ENCODE results near the gene GPR150.

Gene GPR150

DNA sequence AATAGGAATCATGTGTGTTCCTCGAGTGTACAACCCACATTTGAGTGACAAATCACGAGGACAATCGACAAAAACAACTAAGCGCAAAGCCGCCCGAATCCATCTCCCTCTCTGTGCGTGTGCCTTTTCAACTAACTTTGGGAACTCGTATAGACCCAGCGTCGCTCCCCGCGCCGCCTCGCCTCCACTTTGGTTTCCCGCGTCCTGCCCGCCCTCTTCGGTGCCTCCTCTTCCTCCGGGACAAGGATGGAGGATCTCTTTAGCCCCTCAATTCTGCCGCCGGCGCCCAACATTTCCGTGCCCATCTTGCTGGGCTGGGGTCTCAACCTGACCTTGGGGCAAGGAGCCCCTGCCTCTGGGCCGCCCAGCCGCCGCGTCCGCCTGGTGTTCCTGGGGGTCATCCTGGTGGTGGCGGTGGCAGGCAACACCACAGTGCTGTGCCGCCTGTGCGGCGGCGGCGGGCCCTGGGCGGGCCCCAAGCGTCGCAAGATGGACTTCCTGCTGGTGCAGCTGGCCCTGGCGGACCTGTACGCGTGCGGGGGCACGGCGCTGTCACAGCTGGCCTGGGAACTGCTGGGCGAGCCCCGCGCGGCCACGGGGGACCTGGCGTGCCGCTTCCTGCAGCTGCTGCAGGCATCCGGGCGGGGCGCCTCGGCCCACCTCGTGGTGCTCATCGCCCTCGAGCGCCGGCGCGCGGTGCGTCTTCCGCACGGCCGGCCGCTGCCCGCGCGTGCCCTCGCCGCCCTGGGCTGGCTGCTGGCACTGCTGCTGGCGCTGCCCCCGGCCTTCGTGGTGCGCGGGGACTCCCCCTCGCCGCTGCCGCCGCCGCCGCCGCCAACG is at the start of gene GPR150:
GPR150 (plus strand) TSS at position 58 of the 840 bp plus-strand sequence; CDS start at position 247, 189 bp downstream.
- DNase-seq: peak; percentile 2

DNA sequence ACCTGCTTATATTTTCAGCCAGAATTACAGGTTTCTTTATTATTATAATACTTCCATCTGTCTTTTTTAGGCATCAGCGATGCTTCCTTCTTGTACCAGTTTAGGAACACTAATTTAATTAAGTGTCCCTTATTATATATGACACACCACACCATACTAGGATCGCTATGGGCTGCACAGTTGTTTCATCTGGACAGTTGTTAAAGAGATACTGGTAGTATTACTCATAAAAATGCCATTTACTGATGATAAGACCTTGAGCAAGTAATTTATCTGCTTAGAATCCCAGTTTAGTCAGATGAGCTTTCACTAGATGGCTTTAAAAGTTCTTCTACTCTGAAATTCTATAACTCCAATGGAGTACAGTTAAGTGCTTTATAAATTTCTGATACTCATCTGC is 47.9 kb upstream of the GPR150 start:
- DNase-seq: no peak

DNA sequence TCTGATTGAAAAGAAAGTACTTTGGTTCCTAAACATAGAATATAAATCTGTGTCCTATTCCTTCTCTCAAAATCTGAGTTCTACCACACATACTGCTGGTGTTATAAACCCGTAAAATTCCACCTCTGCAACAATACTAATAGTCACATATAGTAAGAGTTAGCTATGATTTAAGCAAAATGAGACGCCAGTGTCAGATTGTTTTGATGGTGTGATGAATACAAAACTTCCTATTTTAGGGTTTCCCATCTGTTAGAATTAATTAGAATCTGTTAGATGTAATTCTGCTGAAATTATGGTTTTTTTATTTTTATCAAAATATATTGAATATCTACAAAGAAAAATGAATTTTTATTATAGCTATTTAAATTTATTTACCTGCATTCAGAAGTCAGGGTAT is 38.3 kb upstream of the GPR150 start:
- no peak for DNase-seq

DNA sequence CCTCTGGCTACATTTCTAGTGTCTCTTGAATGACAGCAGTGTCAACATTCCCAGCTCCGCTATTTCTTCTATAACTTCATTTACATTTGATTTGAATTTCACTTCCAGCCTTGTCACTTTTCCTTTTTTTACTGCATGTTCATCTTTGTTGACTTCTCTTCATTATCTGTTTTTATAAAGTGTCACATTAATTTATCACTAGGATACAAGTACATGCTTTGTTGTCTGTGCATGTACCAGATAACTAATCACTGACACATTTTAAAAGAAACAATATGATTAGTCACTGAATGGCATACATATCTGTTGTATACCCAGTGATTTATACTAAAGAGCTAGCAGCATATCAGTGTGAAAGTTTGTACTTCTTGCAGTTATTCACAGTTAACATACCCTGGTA is 35.9 kb upstream of the GPR150 start:
- DNase-seq: no peak

DNA sequence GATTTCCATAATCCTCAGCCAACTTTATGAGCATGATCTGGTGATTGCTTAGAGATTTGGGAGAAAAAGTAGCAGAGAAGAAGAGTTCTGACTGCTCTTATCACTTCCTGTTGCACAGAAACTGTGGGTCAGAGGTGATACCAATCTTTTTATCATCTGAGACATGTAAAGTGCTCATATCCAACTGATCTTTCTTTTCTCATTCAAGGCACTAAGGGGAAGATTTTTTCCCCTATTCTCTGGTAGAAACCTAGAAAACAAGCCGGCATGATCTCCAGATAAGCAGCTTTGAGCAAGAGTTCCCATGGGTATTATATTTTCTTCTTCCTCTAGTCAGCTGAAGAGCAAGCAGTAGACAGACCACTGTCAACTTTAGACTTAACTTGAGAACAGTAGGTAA is 29.0 kb upstream of the GPR150 start:
- no peak for DNase-seq

DNA sequence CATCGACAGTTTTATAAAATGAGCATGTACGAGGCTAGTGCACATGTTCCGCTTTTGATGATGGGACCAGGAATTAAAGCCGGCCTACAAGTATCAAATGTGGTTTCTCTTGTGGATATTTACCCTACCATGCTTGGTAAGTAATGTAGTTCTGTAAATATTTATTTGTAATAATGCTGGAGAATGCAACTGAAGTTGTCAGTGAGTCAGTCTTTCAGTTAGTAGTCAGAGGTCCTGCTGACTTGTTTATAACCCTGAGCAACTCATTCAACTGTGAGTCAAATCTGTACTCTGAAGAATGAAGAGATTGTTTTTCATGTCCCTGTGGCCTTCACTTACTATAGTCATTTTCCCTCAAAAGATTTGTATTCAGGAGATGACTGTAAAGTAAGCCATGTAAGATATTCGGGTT is 28.4 kb upstream of the GPR150 start:
- no peak for DNase-seq

DNA sequence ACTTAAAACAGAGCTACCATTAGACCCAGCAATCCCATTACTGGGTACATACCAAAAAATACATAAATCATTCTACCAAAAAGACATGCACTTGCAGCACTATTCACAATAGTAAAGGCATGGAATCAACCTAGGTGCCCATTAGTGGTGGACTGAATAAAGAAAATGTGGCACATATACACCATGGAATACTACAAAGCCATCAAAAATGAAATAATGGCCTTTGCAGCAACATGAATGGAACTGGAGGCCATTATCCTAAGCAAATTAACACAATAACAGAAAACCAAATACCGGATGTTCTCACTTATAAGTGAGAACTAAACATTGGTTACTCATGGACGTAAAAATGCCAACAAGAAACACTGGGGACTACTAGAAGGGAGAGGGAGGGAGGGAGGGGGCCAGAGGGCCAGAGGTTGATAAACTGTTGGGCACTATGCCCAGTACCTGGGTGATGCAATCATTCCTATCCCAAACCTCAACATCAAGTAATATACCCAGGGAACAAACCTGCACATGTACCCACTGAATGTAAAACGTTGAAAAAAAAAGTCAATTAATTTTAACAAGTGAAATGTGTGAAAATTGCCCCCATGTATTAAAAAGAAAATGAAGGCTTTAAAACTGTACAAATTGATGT is 24.5 kb upstream of the GPR150 start:
- no peak for DNase-seq

DNA sequence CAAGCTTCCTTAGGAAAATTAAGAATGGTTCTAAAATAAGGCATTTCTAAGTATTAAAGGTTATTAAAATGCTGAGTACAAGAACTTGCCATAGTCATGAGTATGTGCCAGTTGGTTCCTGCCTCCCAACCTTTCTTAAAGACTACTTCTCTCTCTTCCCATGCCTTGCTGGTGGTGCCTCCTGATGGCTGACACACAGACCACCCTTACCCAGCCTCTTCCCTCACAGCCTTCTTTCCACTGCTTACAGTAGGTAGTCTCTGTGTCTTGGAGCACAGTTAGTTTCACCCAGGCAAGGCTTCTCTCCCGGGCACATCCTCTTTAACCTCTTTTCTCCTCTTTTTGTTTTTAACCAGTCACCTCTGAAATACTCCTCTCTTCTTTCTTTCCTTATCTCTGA is 20.6 kb upstream of the GPR150 start:
- no peak for DNase-seq

DNA sequence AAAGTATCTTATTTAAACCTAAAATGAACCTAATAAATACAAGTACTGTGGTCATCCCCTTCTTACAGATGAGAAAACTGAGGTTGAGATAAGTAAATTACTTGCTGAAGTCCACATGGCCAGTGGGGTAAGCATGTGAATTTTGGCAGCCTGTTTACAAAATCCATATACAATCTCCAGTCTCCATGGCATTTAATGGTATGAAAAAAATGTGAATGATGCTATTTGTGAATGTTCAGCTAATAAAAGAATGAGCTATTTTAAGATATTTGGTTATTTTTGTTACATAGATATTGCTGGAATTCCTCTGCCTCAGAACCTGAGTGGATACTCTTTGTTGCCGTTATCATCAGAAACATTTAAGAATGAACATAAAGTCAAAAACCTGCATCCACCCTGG is 19.3 kb upstream of the GPR150 start:
- DNase-seq: no peak

DNA sequence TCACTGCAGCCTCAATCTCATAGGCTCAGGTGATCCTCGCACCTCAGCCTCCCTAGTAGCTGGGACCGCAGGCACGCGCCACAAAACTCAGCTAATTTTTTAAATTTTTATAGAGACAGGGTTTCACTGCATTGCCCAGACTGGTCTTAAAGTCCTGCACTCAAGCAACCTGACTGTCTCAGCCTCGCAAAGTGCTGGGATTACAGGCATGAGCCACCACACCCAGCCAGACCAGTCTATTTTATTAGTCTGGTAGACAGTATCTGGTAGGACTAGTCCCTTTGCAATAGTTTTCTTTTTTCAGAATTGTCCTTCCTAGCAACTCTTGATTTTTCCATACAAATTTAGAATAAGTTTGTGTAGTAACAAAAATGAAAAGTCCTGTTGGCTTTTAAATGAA is 14.1 kb upstream of the GPR150 start:
- DNase-seq: no peak

DNA sequence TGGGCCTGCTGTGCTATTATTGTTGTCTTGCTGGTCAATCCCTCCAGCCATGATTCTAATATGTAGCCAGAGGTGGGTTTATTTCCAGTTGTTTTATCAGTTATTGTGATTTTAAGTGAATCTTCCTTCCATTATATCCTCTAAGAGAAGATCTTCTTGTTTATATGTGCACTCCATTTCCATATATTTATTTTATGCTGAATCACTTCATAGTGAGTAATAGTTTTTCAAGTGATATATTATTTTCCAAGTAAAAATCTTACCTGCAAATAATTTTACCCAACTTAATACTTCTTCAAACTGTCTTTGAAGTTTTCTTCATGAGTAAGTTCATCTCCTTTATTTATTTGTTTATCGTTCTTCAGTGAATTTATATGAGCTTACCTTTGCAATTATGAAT is 13.5 kb upstream of the GPR150 start:
- no peak for DNase-seq

DNA sequence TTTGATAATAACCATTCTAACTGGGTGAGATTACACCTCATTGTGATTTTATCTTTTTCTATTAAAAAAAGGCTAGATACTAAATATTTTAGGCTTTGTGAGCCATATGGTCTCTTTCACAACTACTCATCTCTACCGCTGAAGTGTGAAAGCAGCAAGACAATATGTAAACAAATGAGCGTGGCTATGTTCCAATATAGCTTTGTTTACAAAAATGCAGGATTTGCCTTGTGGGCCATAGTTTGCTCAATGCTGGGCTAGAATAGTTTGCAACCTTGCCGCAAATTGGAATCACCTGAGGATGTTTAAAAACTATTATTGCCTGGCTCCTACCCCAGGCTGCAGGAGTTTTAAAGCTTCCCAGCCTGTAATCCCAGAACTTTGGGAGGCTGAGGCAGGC is 10.2 kb upstream of the GPR150 start:
- DNase-seq: no peak

DNA sequence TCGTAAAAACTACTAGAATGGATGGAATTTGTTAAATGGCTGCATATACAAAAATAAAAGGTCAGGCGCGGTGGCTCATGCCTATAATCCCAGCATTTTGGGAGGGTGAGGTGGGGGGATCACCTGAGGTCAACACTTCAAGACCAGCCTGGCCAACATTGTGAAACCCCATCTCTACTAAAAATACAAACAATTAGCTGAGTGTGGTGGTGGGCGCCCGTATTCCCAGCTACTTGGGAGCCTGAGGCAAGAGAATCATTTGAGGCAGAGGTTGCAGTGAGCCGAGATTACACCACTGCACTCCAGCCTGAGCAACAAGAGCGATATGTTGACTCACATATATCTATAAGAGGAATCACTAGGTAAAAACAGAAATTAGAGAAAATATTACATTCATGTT is 9.3 kb upstream of the GPR150 start:
- DNase-seq: no peak

DNA sequence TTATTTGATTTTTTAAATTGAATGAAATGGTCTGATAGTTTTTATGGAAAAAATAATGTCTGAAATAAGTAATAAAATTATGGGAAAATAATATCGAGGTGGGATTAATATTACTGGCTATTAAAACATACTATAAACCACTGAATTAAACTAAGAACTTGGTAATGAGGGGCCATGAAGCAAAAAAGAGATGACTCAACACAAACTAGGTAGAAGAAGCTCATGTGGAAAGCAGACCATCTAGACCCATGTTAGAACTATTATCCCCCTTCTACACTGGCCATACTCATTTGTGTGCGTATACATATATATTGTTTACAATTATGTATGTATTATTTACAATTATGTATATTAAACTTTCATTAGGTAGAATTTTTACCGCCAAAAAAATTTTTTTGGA is 8.5 kb upstream of the GPR150 start:
- DNase-seq: no peak

DNA sequence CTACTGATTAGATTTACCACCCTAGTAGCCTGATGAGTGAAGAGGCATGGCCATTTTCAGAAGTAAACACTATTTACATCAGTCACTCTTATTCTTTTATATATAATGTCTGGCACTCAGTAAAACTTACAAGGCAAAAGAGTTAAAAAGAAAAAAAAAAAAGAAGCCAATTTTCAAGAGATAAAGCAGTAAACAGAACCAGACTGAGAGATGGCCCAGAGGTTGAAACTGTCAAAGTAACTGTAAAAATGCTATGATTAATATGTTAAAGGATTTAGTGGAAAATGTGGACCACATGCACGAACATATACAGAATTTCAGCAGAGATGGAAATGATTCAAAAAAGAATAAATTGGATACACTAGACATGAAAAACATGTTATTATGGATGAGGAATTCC is 6.4 kb upstream of the GPR150 start:
- DNase-seq: no peak

DNA sequence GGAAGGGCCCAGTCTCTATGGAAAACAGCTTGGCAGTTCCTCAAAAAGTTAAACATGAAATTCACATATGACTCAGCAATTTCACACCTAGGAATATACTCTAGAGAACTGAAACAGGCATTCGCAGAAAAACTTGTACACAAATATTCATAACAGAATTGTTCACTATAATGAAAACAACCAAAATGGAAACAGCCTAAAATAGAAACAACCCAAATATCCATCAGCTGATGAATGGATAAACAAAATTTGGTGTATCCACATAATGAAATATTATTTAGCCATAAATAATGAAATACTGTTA is 4.8 kb upstream of the GPR150 start:
- no peak for DNase-seq

DNA sequence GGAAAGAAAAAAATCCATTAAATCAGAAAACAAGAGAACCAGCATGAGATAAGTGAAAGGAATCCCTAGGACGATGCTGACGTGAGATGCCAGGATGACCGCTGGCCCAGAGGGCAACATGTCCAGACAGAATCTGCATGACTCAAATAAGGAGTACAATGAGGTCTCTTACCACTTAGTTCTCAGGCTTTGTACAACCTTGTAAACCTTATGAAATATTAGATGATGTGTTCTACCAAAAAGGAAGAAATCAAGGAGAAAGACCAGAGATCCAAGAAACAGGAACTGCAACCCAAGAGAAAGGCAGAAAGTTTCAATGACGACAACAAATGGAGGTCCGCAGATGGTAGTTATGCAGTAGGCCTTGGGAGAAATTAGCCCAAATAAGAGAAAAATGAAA is 2.8 kb upstream of the GPR150 start:
- DNase-seq: no peak

DNA sequence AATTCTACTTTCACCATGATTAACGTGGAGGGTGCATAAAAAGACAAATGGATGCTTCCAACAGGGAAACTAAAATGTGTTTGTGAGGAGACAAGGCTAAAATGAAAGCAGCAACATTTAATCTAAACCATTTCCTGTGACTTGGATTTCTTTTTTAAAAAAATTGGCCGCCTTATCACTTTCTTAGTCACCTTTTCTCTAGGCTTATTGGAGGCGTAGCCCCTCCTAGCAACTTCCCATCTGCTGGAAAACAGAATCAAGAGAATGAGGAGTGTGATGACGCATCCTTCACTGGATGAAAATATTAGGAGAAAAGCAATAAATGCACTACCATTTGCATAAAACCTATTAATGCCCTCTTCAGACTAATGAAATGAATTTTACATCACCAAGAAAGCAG is 791 bp upstream of the GPR150 start:
- DNase-seq: no peak

DNA sequence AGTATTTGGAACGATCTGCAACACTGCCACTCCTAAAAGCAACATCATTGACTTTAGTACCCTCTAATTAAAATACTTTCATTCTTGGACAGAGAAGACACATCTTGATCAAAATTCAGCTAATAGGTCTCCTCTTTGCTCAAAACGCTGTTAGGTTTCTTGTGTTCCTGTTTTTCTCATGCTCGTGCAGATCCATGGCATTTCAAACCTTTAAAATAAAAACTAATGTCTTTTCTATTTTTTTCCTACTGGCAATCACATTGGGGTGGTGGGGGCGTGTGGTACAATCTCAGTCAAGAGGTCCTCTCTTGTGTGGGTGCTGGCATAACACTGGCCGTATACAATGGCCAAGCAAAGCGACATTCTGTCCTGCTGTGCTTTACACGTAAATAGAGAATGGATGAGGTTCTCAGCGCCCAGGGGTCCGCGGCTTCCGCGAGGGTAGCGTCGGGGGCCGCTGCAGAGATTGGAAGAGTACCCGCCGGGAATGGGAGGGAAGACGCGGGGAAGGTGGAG is 315 bp upstream of the GPR150 start:
- DNase-seq: no peak

DNA sequence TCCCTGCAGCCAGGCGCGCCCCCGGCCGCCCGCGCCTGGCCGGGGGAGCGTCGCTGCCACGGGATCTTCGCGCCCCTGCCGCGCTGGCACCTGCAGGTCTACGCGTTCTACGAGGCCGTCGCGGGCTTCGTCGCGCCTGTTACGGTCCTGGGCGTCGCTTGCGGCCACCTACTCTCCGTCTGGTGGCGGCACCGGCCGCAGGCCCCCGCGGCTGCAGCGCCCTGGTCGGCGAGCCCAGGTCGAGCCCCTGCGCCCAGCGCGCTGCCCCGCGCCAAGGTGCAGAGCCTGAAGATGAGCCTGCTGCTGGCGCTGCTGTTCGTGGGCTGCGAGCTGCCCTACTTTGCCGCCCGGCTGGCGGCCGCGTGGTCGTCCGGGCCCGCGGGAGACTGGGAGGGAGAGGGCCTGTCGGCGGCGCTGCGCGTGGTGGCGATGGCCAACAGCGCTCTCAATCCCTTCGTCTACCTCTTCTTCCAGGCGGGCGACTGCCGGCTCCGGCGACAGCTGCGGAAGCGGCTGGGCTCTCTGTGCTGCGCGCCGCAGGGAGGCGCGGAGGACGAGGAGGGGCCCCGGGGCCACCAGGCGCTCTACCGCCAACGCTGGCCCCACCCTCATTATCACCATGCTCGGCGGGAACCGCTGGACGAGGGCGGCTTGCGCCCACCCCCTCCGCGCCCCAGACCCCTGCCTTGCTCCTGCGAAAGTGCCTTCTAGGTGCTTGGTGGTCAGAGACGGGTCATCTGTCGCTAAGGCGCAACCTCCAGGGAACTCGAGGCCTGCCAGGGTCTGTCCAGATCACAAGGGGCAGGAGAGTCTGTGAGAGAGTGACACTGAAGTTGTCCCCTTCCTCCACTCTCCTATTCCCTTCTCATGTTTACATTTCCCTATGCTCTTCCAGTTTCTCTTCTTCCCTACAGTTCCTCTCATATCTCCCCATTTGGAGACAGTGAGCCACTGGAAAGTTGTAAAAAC is 1.3 kb downstream of the GPR150 start:
- no peak for DNase-seq

DNA sequence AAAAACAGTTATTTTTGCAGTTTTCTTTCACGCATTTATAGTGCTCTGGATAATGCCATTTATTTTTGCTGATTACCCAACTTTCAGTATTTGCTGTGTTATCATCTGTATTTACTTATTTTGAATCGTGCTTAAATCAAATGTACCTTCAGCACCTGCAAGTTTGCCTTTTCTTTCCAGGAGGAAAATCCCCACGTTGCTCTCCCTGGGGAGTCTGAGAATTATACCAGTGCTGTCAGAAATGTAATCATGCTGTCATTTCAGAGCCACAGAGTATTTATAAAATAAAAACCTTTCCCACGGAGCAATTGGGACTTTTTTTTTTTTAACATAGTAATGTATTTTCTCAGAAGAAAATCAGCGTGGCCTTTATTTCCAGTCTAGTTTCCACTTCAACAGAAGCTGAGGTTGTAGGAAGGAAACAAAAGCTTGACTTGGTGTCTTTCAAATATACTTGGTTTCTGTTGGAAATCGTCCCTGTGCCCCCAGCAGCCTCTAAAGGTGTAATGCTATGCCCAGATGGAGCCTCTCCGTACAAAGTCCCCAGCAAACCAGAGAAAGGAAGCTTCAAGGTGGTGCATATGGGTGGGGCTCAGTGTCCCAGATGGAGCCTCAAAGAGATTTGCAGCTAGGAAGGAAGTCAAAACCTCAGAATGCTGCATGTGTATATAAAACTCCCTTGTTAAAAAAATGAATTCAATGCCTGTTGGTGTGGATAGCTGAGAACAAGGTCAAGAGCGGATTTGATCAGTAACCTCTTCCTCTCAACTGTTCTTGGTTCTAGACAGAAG is 2.1 kb downstream of the GPR150 start:
- no peak for DNase-seq

DNA sequence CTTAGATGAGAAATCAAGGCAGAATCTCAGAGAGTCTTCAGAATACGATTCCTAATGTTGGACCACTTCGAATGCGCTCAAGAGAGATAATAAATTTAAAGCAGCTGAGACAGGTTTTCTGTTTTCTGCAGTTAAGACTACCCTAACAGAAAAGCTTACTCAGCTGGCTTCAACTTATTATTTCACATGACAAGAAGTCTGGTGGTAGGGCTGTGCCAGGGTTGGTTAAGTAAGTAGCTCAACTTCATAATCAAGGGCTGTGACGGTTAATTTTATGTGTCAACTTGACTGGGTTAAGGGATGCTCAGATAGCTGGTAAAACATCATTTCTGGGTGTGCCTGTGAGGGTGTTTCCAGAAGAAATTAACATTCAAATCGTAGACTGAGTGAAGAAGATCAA is 3.8 kb downstream of the GPR150 start:
- DNase-seq: no peak

DNA sequence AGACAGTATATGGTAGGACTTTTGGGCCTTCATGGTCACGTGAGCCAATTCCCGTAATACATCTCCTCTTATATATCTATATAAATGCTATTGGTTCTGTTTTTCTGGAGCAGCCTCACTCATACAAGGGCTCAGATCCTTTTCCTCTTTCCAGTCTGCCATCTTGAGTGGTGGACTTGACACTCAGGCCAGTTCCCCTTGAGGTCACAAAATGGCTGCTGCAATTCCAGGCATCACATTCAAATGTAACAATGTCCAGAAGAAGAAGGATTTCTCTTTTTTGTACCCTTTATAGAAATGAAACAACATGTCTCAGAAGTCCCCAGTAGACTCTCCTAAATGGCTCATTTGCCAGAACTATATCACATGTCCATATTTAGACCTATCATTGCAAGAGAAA is 4.5 kb downstream of the GPR150 start:
- no peak for DNase-seq

Data from DMS153 (cell line).